Smooth muscle cell (in vitro differentiated cells): ENCODE data around the gene SMYD3. TPM values are rescaled to one million over a fixed set of nuclear protein-coding genes. Genes with fewer than 3 reads are reported as not detected.

Experiments
- DNase-seq: peaks from one replicate; lab custom pipeline; 2025; ENCODE audit not compliant: unreplicated experiment; lab: John Stamatoyannopoulos, UW
- H2AFZ ChIP-seq: fragments of 200-600 bp; sonication (generic); 2 replicates; pipeline ENCODE4 v1.6.0; 2016; ENCODE audit warnings: antibody characterized with exemption, low read depth, mild to moderate bottlenecking
- H3F3A ChIP-seq: fragments of 200-600 bp; sonication (generic); 2 replicates; pipeline ENCODE4 v1.6.0; 2017; ENCODE audit warnings: antibody characterized with exemption, low read depth
- H3K27ac ChIP-seq: fragments of 200-600 bp; sonication (generic); 2 replicates; pipeline ENCODE4 v1.5.1; 2016; ENCODE audit warnings: low read depth, mild to moderate bottlenecking
- H3K27me3 ChIP-seq: fragments of 200-600 bp; sonication (generic); 2 replicates; pipeline ENCODE4 v1.6.1; 2016; ENCODE audit warnings: low read depth, mild to moderate bottlenecking
- H3K36me3 ChIP-seq: fragments of 200-600 bp; sonication (generic); 2 replicates; pipeline ENCODE4 v1.5.1; 2016; ENCODE audit warnings: low read depth
- H3K4me1 ChIP-seq: fragments of 200-600 bp; sonication (generic); 2 replicates; pipeline ENCODE4 v1.5.1; 2016; ENCODE audit warnings: low read depth
- H3K4me2 ChIP-seq: fragments of 200-600 bp; sonication (generic); 2 replicates; pipeline ENCODE4 v1.6.0; 2016; ENCODE audit warnings: mild to moderate bottlenecking
- H3K4me3 ChIP-seq: fragments of 200-600 bp; sonication (generic); 2 replicates; pipeline ENCODE4 v1.5.1; 2016; ENCODE audit warnings: mild to moderate bottlenecking
- H3K79me2 ChIP-seq: fragments of 200-600 bp; sonication (generic); 2 replicates; pipeline ENCODE4 v1.6.0; 2016; ENCODE audit warnings: low read depth, mild to moderate bottlenecking
- H3K9ac ChIP-seq: fragments of 200-600 bp; sonication (generic); 2 replicates; pipeline ENCODE4 v1.6.0; 2016; ENCODE audit warnings: low read depth
- H3K9me3 ChIP-seq: fragments of 200-600 bp; sonication (generic); replicated peaks from 2 replicates; pipeline ENCODE4 v1.5.1; 2016; ENCODE audit warnings: low read depth
- H4K20me1 ChIP-seq: fragments of 200-600 bp; sonication (generic); 2 replicates; pipeline ENCODE4 v1.6.0; 2016; ENCODE audit warnings: low read depth
- WGBS: methylation state at CpG from one replicate; pipeline ENCODE4 v1.1.7; 2016; ENCODE audit warnings: low lambda C conversion rate; 5-methylcytosine and 5-hydroxymethylcytosine counted together
- polyA plus RNA-seq: library from polyadenylated mRNA; unstranded; fragments of >200 nt; fragmentation: Nextera tagmentation; extraction: Ambion mirVana; gene quantifications from 2 replicates; pipeline ENCODE4 v1.2.1, GENCODE V29; 2016
- total RNA-seq: library from RNA; depleted of rRNA; stranded (reverse); fragments of >200 nt; gene quantifications from 2 replicates; pipeline ENCODE4 v1.2.3, GENCODE V29; 2014
- TF ChIP-seq, protein P1 (sequence below): fragments of 200-600 bp; sonication (generic); IDR thresholded peaks from 2 replicates; pipeline ENCODE4 v1.5.1; 2017; ENCODE audit warnings: borderline replicate concordance, mild to moderate bottlenecking, antibody characterized with exemption; ENCODE audit not compliant: insufficient read depth, poor library complexity, severe bottlenecking

SMYD3 gene
- total and polyA plus RNA-seq, 2 experiments from 2014 or later, result 162 to 301 TPM

GRCh38 chr1:246338098-246338497, 169.0 kb downstream of the SMYD3 start:
- Histone ChIP-seq H3K4me1 (no peaks in the 10 kb centered on the region), H3K79me2 (no peaks in the 10 kb centered on the region), H3K4me2 (no peak overlapping the region), H3K9me3 (no peaks in the 10 kb centered on the region), H3K36me3 (no peaks in the 10 kb centered on the region), H4K20me1 (peaks cover 67% of the 10 kb centered on the region), H3K9ac (no peak overlapping the region), H3K27ac (no peak overlapping the region), H2AFZ (no peak overlapping the region), H3F3A (no peaks in the 10 kb centered on the region), H3K27me3 (no peaks in the 10 kb centered on the region), H3K4me3 (no peak overlapping the region)
- DNase-seq, result no peak
- TF ChIP-seq, protein P1, sequence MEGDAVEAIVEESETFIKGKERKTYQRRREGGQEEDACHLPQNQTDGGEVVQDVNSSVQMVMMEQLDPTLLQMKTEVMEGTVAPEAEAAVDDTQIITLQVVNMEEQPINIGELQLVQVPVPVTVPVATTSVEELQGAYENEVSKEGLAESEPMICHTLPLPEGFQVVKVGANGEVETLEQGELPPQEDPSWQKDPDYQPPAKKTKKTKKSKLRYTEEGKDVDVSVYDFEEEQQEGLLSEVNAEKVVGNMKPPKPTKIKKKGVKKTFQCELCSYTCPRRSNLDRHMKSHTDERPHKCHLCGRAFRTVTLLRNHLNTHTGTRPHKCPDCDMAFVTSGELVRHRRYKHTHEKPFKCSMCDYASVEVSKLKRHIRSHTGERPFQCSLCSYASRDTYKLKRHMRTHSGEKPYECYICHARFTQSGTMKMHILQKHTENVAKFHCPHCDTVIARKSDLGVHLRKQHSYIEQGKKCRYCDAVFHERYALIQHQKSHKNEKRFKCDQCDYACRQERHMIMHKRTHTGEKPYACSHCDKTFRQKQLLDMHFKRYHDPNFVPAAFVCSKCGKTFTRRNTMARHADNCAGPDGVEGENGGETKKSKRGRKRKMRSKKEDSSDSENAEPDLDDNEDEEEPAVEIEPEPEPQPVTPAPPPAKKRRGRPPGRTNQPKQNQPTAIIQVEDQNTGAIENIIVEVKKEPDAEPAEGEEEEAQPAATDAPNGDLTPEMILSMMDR, result no peak
- 90% methylated on average over 4 of the region's 4 CpGs for WGBS

GRCh38 chr1:246335151-246335550, 171.9 kb downstream of the SMYD3 start:
- peaks cover 78% of the 10 kb centered on the region for H4K20me1 ChIP-seq
- WGBS, result 60% methylated on average over 5 of the region's 5 CpGs
- no peaks in the 10 kb centered on the region for H3K79me2 ChIP-seq
- no peaks in the 10 kb centered on the region for H3K27me3 ChIP-seq
- TF ChIP-seq, protein P1, result no peak
- no peak overlapping the region for H3K4me3 ChIP-seq
- peaks cover 5% of the 10 kb centered on the region for H3F3A ChIP-seq
- no peak overlapping the region for H3K27ac ChIP-seq
- H3K9ac ChIP-seq, result no peak overlapping the region
- H2AFZ ChIP-seq, result no peak overlapping the region
- DNase-seq, result no peak
- H3K4me1 ChIP-seq, result no peaks in the 10 kb centered on the region
- no peak overlapping the region for H3K4me2 ChIP-seq
- H3K36me3 ChIP-seq, result no peaks in the 10 kb centered on the region
- no peaks in the 10 kb centered on the region for H3K9me3 ChIP-seq

- TF ChIP-seq, protein P1, result no peak
- H3F3A ChIP-seq, result peaks cover 5% of the 10 kb centered on the region
- no peak overlapping the region for H2AFZ ChIP-seq
- H4K20me1 ChIP-seq, result peaks cover 76% of the 10 kb centered on the region
- DNase-seq, result no peak
- no peak overlapping the region for H3K4me2 ChIP-seq
- no peaks in the 10 kb centered on the region for H3K9me3 ChIP-seq
- H3K4me3 ChIP-seq, result no peak overlapping the region
- WGBS, result 65% methylated on average over 1 of the region's 1 CpG
- no peak overlapping the region for H3K9ac ChIP-seq
- no peaks in the 10 kb centered on the region for H3K27me3 ChIP-seq
- no peaks in the 10 kb centered on the region for H3K79me2 ChIP-seq
- no peaks in the 10 kb centered on the region for H3K4me1 ChIP-seq
- no peaks in the 10 kb centered on the region for H3K36me3 ChIP-seq
- no peak overlapping the region for H3K27ac ChIP-seq
Observed at GRCh38 chr1:246333855-246334254, 173.2 kb downstream of the SMYD3 start.

DNA sequence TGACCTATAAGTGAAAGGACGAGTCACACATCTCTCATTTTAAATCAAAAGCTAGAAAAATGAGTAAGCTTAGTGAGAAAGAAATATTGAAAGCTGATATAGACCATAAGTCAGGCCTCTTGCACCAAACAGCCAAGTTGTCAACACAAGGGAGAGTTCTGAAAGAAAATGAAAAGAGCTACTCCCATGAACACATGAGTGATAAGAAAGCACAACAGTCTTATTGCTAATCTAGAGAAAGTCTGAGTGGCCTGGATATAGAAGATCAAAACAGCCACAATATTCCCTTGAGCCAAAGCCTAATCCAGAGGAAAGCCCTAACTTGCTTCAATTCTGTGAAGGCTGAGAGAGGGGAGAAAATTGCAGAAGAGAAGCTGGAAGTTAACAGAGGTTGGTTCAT, 175.0 kb downstream of the SMYD3 start:
- DNase-seq, result no peak
- Histone ChIP-seq H4K20me1 (peaks cover 63% of the 10 kb centered on the region), H3K36me3 (peaks cover 8% of the 10 kb centered on the region), H3K4me3 (no peak overlapping the region), H2AFZ (no peak overlapping the region), H3F3A (peaks cover 5% of the 10 kb centered on the region), H3K4me2 (peak overlapping the region; percentile 1), H3K27me3 (no peaks in the 10 kb centered on the region), H3K9me3 (no peaks in the 10 kb centered on the region), H3K9ac (no peak overlapping the region), H3K79me2 (no peaks in the 10 kb centered on the region), H3K4me1 (no peaks in the 10 kb centered on the region), H3K27ac (no peak overlapping the region)
- WGBS, result 10% methylated on average over 1 of the region's 1 CpG
- TF ChIP-seq, protein P1, result no peak
